C4-2B (cell line): ENCODE measurements around the gene EEF2K.

Experiments used
- ZFX ChIP-seq: fragments of 450-650 bp; IDR thresholded peaks from 2 replicates; pipeline ENCODE4 v1.6.1; 2017
- TF ChIP-seq, protein P1 (sequence below): fragments of 450-650 bp; conservative IDR thresholded peaks from 2 replicates; pipeline ENCODE4 v1.5.1; 2017; ENCODE audit warnings: mild to moderate bottlenecking

DNA sequence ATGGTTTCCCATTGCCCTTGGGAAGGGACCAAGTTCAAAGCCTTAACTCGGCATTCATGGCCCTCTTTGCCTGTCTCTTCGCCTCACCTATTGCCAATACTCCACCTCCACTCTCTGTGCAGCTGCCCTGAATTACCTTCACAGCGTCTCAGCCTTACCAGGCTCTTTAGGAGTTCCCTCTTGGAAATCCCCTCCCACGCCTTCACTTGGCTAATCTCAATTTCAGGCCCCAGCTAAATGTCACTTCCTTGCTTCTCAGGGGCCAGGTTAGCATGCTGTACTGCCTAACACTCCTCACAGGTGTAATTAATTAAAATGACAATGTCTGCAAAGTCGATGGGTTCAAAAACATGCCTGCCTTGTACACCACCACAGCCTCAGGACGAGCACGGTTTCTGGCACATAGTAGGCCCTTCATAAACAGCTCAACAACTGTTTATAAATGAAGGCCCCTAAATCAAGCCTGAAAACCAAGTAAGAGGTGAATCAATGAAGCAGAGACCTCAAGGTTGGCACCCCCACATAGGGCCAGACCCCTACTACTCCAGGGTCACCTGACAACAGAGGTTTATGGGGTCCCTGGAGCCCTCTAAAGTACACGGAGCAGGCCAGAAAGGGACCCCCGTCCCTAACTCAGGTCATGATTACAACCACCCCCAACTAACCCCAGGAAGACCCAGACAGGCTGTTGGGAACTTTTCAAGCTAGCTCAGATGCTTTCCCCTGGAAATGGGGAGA, 11.2 kb upstream of the EEF2K start:
- TF ChIP-seq, protein P1, sequence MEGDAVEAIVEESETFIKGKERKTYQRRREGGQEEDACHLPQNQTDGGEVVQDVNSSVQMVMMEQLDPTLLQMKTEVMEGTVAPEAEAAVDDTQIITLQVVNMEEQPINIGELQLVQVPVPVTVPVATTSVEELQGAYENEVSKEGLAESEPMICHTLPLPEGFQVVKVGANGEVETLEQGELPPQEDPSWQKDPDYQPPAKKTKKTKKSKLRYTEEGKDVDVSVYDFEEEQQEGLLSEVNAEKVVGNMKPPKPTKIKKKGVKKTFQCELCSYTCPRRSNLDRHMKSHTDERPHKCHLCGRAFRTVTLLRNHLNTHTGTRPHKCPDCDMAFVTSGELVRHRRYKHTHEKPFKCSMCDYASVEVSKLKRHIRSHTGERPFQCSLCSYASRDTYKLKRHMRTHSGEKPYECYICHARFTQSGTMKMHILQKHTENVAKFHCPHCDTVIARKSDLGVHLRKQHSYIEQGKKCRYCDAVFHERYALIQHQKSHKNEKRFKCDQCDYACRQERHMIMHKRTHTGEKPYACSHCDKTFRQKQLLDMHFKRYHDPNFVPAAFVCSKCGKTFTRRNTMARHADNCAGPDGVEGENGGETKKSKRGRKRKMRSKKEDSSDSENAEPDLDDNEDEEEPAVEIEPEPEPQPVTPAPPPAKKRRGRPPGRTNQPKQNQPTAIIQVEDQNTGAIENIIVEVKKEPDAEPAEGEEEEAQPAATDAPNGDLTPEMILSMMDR, result no peak
- no peak for TF ChIP-seq ZFX
